Ovary (tissue), 9 donors: ENCODE measurements around the gene XPC. TPM values are rescaled to one million over a fixed set of nuclear protein-coding genes. Genes with fewer than 3 reads are reported as not detected.

Experiments used
- DNase-seq, 5 donors: peaks; one replicate each; pipeline ENCODE4 v3.0.0-alpha.2; 2019 to 2020
- H3K27ac ChIP-seq, 2 donors: fragments of 200-600 bp; one replicate each; pipeline versions ENCODE4 v1.5.1 to v1.8.0; 2019 to 2022
- H3K27me3 ChIP-seq: fragments of 200-600 bp; one replicate; pipeline ENCODE4 v1.8.0; 2022
- H3K36me3 ChIP-seq: fragments of 200-600 bp; sonication (generic); one replicate; pipeline ENCODE4 v1.5.1; 2019
- H3K4me1 ChIP-seq: one replicate; pipeline ENCODE4 v1.8.1; 2013; ENCODE audit warnings: mild to moderate bottlenecking, moderate library complexity; ENCODE audit not compliant: insufficient read depth
- H3K4me3 ChIP-seq: fragments of 200-600 bp; sonication (generic); one replicate; pipeline ENCODE4 v1.5.1; 2017
- H3K9me3 ChIP-seq, 2 donors: fragments of 200-600 bp in 1 of 2; sonication (generic) in 1 of 2; one replicate each; pipeline versions ENCODE4 v1.5.1 to v1.8.1; 2013 to 2019; ENCODE audit warnings: mild to moderate bottlenecking in 1 of 2, moderate library complexity in 1 of 2
- EP300 ChIP-seq: sonication (generic); formaldehyde crosslinking; IDR thresholded peaks from one replicate; pipeline ENCODE4 v1.6.1; 2017; ENCODE audit warnings: antibody characterized with exemption
- POLR2A ChIP-seq: fragments of 450-650 bp; IDR thresholded peaks from one replicate; pipeline ENCODE4 v1.6.1; 2017; ENCODE audit warnings: antibody characterized with exemption, mild to moderate bottlenecking, moderate library complexity
- WGBS, 3 donors: extraction: QIAGEN DNeasy Blood & Tissue Kit in 1 of 3; methylation state at CpG; one replicate each; pipeline versions ENCODE4 v1.1.5 to v1.1.7; 2013 to 2017; 5-methylcytosine and 5-hydroxymethylcytosine counted together
- intact Hi-C, 4 donors: fragments of 100-400 bp; cut with DNase I; formaldehyde crosslinking; loops; one replicate each; pipeline versions ENCODE4 v1.11.0 to v1.15.1; 2022 to 2023
- polyA plus RNA-seq, 2 donors: library from polyadenylated mRNA; stranded (reverse); fragments of 200-250 nt in 1 of 2; fragments of 350-450 nt in 1 of 2; fragmentation: Illumina TruSeq in 1 of 2; extraction: RNeasy Lipid Tissue Mini Kit (QIAGEN cat#74804) in 1 of 2; gene quantifications; one replicate each; pipeline ENCODE4 v1.2.3, GENCODE V29; 2013 to 2014
- total RNA-seq, 7 donors: library from RNA; depleted of rRNA in 2 of 7; stranded (reverse); fragments of >200 nt in 2 of 7; fragmentation: NEBNext Ultra II Directional in 3 of 7; extraction: Animal tissue kit (Norgen Biotek cat#: 25700) in 3 of 7; gene quantifications; one replicate each; pipeline versions ENCODE4 v1.1.0 to v1.2.4, GENCODE V29; 2016 to 2023
- TF ChIP-seq, protein P1 (sequence below), 3 donors: fragments of 450-650 bp in 2 of 3; fragments of 200-600 bp in 1 of 3; IDR thresholded peaks; one replicate each; pipeline versions ENCODE4 v1.5.1 to v1.8.0; 2016 to 2022; ENCODE audit warnings: antibody characterized with exemption in 3 of 3, mild to moderate bottlenecking in 1 of 3
- donor health status: DM: no; HTN: no; CAD: no; lungs with moderate emphysema.
- donor health status: DM: no; HTN: no; CAD: no.
- donor health status: Bipolar disorder and iron deficiency.
- donor health status: DM: yes; HTN: yes; CAD: no.
- donor health status: DM: no; HTN: no; CAD: no.
- donor health status: DM: yes; HTN: yes; CAD: no.

The XPC gene
- total and polyA plus RNA-seq, 9 donors = 36.2 to 63.1 (median 40.6) TPM

DNA sequence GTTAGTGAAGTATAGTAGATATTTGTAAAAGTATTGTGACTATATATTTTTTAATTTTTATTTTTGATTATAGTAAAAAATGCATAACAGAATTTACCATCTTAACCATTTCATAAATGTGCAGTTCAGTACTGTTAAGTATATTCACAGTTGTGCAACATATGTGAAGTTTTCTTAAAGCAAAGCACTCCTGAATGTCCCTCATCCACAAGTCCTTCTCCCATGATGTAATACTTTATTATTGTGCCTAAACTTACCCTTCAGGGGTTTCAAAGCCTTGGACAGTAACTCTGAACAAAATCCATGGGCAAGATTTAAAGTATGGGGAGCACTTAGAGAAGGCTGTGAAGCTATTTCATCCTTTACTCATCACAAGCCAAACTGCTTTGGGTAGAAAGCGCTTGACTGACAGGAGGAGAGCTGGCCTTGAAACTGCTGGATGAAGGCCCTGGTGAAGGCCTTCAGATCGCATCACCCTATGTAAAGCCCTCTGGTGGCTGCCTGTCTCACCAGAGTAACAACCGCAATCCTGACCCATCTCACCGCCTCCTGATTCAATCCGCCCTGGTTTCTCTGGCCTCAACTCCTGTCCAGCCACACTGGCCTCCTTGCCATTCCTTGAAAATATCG, 28.3 kb upstream of the XPC start:
- H3K27ac ChIP-seq = no peak overlapping the region
- H3K9me3 ChIP-seq = no peaks in the 10 kb centered on the region
- H3K4me3 ChIP-seq = no peak overlapping the region
- H3K4me1 ChIP-seq = peaks cover 28% of the 10 kb centered on the region
- DNase-seq = no peak
- H3K36me3 ChIP-seq = no peaks in the 10 kb centered on the region
- TF ChIP-seq, protein P1, sequence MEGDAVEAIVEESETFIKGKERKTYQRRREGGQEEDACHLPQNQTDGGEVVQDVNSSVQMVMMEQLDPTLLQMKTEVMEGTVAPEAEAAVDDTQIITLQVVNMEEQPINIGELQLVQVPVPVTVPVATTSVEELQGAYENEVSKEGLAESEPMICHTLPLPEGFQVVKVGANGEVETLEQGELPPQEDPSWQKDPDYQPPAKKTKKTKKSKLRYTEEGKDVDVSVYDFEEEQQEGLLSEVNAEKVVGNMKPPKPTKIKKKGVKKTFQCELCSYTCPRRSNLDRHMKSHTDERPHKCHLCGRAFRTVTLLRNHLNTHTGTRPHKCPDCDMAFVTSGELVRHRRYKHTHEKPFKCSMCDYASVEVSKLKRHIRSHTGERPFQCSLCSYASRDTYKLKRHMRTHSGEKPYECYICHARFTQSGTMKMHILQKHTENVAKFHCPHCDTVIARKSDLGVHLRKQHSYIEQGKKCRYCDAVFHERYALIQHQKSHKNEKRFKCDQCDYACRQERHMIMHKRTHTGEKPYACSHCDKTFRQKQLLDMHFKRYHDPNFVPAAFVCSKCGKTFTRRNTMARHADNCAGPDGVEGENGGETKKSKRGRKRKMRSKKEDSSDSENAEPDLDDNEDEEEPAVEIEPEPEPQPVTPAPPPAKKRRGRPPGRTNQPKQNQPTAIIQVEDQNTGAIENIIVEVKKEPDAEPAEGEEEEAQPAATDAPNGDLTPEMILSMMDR (IDR thresholded peaks at IDR 0.05) = no peak
- TF ChIP-seq POLR2A (no peak), EP300 (no peak)
- H3K27me3 ChIP-seq = no peaks in the 10 kb centered on the region
- WGBS, 3 donors = 93 to 95% (median 94%) methylated on average over 6 of the region's 6 CpGs
- intact Hi-C loops = loop anchor here in 3 of 4 donors (10.0 kb wide), 3 partner anchors 48 to 718 kb away; partner anchors contain the start of gene SLC6A6 (in 1 of the 3)

DNA sequence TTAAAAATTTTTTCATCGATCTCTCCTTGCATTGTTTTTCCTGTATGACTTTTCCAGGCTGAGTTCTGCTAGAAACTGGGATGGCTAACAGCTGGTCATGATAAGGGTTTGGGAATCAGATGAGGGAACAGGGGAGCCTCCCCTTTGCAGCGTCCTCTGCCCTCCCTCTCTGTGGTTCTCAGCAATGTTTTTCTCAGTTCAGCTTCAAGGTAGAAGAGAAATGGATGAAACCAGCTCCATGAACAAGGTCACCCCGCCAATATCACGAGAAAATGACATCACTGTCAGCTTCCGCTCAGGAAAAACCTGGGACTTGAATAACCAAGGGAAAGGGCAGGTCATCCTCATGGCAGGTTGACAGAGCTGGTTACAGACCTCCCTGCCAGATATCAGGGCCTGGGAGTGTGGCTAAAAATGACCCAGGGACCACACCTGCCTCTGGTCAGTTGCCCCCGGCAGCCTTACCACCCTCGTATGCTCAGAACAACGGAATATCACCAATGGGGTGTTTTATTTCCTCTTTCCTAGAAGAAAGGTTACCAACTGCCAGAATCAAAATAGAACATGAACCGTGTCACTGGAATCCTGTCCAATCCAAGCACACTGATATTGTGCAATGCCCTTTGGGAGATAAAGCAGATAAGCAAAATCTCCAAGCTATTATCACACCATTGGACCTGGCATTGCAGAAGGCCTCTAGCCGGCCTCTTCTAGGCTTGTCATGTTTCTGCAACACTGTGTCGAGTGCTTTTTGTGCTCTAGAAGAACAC, 26.3 kb upstream of the XPC start:
- Histone ChIP-seq H3K27me3 (no peaks in the 10 kb centered on the region), H3K4me3 (no peak overlapping the region), H3K9me3 (no peaks in the 10 kb centered on the region), H3K4me1 (peaks cover 20% of the 10 kb centered on the region), H3K36me3 (no peaks in the 10 kb centered on the region), H3K27ac (peak overlapping the region in 1 of 2 donors; percentile 3)
- peak in 1 of 5 donors; percentile 51 for DNase-seq
- TF ChIP-seq, protein P1 (IDR thresholded peaks at IDR 0.05) = no peak
- peak; percentile 2 for TF ChIP-seq EP300
- intact Hi-C loops = loop anchor here (5.0 to 10.0 kb wide), 7 partner anchors 50 to 720 kb away; partner anchors contain the start of gene SLC6A6 (in 2 of the 4)
- 63 to 69% (median 65%) methylated on average over 11 of the region's 11 CpGs for WGBS, 3 donors

DNA sequence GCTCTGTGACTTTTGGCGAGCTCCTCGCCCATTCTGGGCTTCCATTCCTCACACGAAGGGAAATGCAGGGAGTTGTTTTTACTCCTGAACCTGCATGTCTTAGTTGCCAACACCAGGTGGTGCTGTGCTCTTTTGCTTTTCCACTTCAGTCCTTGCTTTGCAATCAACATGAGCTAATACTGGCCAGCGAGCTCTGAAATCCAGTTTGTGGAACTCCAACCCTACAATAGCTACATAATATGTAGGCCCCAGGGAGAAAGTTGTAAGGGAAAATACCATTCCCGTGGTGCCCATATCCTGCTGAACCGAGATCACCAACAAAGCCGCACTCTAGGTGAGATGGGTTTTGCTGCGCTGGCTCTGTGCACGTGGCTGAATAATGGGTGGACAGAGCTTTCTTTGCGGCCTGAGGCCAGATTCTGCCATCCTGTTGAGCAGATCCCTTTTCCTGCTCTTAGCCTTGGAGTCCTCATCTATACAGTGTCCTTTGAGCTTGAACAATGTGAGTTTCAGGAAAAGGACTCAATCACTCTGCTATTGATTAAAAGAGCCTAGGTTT, 25.2 kb upstream of the XPC start:
- Histone ChIP-seq H3K9me3 (no peaks in the 10 kb centered on the region), H3K4me3 (no peak overlapping the region), H3K27ac (peak overlapping the region in 1 of 2 donors; percentile 3), H3K27me3 (no peaks in the 10 kb centered on the region), H3K4me1 (peaks cover 19% of the 10 kb centered on the region), H3K36me3 (no peaks in the 10 kb centered on the region)
- WGBS, 3 donors = 40 to 48% (median 44%) methylated on average over 10 of the region's 10 CpGs
- intact Hi-C loops = loop anchor here (2.0 to 10.0 kb wide), 8 partner anchors 51 to 721 kb away; partner anchors contain the start of gene SLC6A6 (in 2 of the 4)
- TF ChIP-seq POLR2A = no peak
- TF ChIP-seq, protein P1 (IDR thresholded peaks at IDR 0.05) = peak; percentile 86 to 93 (median 90)
- DNase-seq = peak; percentile 72 to 84 (median 74)

DNA sequence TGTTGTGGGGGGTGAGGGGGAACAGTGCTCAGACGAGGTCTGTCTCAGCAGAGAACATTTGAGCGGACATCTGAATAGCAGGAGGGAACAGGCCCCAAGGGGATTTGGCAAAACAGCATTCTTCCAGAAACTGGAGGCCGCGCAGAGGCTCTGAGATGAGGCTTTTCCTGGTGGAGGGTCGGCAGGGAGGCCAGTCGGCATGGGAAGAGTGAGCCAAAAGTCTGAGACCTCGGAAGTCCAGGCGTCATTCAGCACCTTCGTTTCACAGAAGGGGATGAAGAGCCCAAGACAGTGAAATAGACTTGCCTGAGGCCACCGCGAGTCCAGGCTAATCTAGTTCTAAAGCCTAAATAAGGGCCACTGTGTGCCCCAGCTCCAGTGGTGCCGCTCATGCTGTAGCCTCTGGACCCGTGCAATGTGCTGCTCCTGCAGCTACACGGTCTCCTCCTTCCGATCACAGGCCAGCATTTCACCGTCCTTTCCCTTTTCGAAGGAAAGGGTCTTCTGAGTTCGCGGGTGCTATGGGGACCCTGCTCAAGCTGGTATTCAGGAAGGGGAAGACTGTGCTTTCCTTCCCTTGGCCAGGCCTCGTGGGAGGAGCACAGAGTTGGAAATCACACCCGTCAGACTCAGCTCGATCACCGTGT, 24.6 kb upstream of the XPC start:
- Histone ChIP-seq H3K27me3 (no peaks in the 10 kb centered on the region), H3K36me3 (no peaks in the 10 kb centered on the region), H3K4me3 (no peak overlapping the region), H3K9me3 (no peaks in the 10 kb centered on the region), H3K27ac (no peak overlapping the region), H3K4me1 (peaks cover 16% of the 10 kb centered on the region)
- 68 to 73% (median 72%) methylated on average over 23 of the region's 23 CpGs for WGBS, 3 donors
- intact Hi-C loops = loop anchor here (2.0 to 10.0 kb wide), 8 partner anchors 52 to 722 kb away; partner anchors contain the start of gene SLC6A6 (in 2 of the 4)
- DNase-seq = no peak
- TF ChIP-seq EP300 = no peak
- TF ChIP-seq, protein P1 (IDR thresholded peaks at IDR 0.05) = no peak
- TF ChIP-seq POLR2A = no peak
